Medulla oblongata (tissue), 1 donor: ENCODE data around the gene EPB41L5.
A peak's percentile ranks its signal among the peaks of the same experiment; 100 is the strongest.
"Not testable (repeated sequence)": the region's sequence is repeated elsewhere in the genome, so short reads cannot be mapped to it uniquely, and the experiment has no call there.

Experiments used
- DNase-seq: peaks from one replicate; pipeline ENCODE4 v3.0.0-alpha.2; 2015; ENCODE audit errors: extremely low spot score

Gene EPB41L5

DNA sequence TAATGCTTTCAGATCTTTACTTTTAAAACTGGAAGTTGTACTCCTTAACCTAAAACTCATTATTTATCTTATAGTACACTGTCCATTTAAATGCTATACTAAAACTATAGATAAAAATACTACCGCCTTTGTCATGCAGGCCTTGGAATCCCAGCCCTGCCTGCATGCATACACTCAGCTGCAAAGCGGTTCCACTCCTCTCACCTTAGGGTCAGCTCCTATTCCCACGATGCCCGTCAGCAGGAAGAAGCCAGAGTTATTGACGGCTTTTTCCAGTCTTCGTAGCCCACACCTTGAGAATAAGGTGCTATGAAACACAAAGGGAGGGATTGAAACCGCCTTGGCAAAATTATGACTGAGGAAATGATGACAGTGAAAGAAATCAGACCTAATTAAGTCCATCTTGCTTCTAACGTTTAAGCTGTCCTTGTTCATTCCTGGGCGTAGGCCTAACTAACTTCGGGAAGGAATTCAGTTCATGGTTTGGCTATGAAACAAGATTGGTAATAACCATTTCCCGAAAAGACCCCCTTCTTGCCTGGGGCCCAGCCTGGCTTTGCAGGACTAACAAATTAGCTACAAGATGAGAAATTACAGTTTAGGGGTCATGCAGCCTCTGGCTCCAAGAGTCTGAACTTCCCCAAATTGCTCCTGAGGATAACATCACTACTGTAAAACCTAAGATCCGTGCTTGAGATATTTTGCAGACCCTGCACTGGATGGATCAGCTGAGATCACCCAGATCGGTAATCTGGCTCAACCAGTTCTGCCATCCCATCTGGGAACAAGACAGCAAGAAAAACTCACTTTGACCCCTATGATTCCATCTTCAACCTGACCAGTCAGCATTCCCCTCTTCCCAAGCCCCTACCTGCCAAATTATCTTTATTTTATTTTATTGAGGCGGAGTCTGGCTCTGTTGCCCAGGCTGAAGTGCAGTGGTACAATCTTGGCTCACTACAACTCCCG, 17.1 kb downstream of the EPB41L5 start:
- DNase-seq, result no peak

GRCh38 chr2:120032297-120032696, 19.4 kb downstream of the EPB41L5 start:
- DNase-seq, result no peak

GRCh38 chr2:120034027-120034426, 21.1 kb downstream of the EPB41L5 start:
- no peak for DNase-seq

DNA sequence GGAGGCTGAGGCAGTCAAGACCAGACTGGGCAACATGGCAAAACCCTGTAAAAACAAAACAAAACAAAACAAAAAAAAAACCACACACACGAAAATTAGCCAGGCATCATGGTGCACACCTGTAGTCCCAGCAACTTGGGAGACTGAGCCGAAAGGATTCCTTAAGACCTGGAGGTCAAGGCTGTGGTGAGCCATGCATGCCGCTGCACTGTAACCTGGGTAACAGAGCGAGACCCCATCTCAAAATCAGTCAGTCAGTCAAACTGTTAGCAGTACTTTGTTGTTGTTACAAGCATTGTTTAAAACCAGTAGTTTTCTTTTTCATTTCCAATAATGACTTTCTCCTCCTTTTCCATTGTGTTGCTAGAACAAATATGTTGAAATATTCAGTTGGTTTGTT, 21.7 kb downstream of the EPB41L5 start:
- DNase-seq, result no peak

DNA sequence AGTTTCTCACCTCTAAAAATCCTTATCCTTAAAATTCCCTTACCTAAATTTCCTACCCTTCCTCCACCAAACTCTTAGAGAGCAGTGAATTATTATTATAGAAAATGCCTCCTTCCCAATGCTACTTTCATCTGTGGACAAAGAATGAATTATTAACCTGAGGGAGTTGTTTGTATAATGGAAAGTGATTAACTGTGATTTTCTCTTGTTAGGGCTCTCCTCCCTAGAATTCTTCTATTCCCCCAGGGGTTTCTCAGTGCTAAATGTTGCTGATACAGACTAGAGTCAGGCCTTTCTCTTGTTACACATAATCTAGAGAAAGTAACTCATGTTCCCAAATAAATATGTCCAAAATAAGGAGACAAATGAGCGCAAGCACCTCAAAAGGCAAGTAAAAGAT, 23.3 kb downstream of the EPB41L5 start:
- DNase-seq, result no peak

- DNase-seq, result no peak
Observed at GRCh38 chr2:120037995-120038541, 25.2 kb downstream of the EPB41L5 start.

DNA sequence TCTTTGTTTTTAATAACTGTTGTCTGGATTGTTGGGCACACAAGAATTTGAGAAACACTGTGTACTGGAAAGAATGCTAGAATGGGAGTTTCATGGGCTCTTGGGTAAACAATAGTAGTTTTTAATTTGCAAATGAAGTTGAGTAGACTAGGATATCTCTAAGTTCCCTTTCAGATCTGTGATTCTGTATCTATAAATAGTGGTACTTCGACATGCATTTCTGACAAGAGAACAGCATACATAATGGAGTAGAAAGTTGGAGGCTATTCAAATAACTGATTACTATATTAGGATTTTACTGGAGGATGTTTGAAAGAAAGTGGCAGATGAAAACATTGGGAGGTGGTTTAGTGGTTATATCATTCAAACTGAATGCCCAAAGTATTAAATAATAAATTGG, 29.5 kb downstream of the EPB41L5 start:
- DNase-seq, result no peak

GRCh38 chr2:120044336-120044735, 31.5 kb downstream of the EPB41L5 start:
- DNase-seq, result no peak

DNA sequence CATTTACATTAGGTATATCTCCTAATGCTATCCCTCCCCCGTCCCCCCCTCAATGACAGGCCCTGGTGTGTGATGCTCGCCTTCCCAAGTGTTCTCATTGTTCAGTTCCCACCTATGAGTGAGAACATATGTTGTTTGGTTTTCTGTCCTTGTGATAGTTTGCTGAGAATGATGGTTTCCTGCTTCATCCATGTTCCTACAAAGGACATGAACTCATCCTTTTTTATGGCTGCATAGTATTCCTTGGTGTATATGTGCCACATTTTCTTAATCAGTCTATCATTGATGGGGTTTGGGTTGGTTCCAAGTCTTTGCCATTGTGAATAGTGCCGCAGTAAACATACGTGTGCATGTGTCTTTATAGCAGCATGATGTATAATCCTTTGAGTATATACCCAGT, 32.9 kb downstream of the EPB41L5 start:
- not testable (repeated sequence) for DNase-seq

GRCh38 chr2:120046252-120046651, 33.4 kb downstream of the EPB41L5 start:
- DNase-seq, result not testable (repeated sequence)

DNA sequence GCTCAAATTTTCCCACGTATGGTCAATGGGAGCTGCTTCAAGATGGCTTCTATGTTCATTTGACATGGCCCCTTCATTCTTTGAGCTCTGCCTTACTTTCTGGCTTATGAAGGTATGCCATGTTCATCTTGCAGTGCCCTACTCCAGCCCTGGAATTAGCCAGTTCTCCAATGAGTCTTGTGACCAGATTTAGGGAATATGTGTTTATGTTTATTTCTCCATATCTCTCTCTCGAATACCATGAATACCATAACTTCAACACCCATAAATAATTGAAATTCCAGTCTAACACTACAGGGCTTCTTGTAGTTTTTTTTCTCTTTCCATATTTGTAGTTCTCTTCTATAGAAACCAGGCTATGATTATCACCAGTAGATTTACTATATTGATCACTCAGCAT, 39.7 kb downstream of the EPB41L5 start:
- no peak for DNase-seq

DNA sequence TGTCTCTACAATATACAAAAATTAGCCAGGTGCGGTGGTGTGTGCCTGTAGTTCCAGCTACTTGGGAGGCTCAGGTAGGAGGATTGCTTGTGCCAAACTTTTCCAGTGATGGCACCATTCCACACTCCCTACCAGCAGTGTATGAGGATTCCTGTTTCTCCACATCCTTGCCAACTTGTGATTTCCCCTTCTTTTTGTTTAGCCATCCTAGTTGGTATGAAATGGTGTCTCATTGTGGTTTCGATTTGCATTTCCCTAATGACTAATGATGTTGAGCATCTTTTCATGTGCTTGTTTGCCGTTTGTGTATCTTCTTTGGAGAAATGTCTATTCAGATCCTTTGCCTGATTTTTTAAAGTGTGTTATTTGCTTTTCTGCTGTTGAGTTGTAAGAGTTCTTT, 41.0 kb downstream of the EPB41L5 start:
- no peak for DNase-seq

- DNase-seq, result no peak
Observed at GRCh38 chr2:120059483-120059882, 46.6 kb downstream of the EPB41L5 start.

DNA sequence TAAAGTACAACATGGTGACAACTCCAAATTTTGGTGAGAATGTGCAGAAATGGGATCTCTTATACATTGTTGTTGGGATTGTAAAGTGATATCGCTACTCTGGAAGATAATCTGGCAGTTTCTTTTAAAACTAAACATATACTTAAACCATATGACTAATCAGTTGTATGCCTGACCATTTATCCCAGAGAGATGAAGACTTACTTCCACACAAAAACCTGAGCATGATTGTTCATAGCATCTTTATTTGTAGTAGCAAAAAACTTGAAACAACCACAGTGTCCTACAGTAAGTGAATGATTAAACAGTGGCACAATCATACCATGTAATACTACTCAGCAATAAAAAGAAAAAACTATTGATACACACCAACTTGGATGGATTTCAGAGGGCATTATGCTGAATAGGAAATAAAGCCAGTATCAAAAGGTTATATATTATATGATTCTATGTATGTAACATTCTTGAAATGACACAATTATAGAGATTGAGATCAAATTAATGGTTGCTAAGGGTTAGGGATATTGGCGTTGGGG, 47.3 kb downstream of the EPB41L5 start:
- DNase-seq, result no peak

- no peak for DNase-seq
Observed at GRCh38 chr2:120064664-120065063, 51.8 kb downstream of the EPB41L5 start.

- DNase-seq, result peak; percentile 12
Observed at GRCh38 chr2:120066800-120067547, 54.1 kb downstream of the EPB41L5 start.

- not testable (repeated sequence) for DNase-seq
Observed at GRCh38 chr2:120068040-120068658, 55.3 kb downstream of the EPB41L5 start.

DNA sequence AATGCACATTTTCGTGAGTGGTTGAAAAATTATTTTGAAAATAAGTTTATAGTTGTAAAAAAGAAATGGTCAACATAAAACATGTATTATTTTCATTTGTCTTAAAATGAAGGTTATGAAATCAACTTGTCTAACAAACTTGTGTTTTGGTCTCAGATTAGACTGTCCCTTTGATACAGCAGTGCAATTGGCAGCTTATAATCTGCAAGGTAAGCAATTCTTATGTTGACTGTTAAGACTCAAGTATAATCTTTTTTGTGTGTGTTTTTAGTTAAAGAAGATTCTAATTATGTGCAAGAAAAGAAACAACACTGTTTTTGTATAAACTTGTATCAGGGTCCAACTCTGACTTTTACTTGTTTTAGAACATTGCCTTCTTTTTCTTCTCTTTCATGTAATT, 62.7 kb downstream of the EPB41L5 start:
- no peak for DNase-seq

DNA sequence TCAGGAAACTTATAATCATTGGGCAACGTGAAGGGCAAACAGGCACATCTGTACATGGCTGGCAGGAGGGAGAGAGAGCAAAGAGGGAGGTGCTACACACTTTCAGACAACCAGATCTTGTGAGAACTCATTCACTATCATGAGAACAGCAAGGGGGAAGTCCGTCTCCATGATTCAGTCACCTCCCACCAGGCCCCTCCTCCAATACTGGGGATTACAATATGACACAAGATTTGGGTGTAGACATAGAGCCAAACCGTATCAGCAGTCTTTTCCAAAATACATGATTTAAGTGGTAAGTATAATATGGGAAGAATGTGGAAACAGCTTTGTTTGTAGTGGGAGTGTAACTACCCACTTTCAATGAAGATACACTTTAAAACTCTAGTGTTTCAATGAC, 65.0 kb downstream of the EPB41L5 start:
- DNase-seq, result no peak

- no peak for DNase-seq
Observed at GRCh38 chr2:120079647-120080046, 66.8 kb downstream of the EPB41L5 start.

DNA sequence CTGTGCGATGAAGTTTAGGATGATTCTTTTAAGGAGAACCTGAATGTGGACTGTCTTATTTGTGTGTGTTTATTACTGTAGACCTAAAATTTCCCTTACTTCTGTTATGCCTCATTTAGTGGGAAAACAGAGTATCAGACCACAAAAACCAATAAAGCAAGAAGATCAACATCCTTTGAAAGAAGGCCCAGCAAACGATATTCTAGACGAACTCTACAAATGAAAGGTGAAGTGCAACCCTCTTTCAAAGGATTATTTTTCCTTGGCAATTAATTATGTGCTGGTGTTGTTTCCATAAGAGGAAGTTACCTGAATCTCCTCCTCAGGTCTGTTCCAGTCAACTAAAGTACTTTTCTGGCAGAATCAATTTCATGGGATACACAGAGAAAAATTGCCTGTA, 78.6 kb downstream of the EPB41L5 start:
- DNase-seq, result no peak

DNA sequence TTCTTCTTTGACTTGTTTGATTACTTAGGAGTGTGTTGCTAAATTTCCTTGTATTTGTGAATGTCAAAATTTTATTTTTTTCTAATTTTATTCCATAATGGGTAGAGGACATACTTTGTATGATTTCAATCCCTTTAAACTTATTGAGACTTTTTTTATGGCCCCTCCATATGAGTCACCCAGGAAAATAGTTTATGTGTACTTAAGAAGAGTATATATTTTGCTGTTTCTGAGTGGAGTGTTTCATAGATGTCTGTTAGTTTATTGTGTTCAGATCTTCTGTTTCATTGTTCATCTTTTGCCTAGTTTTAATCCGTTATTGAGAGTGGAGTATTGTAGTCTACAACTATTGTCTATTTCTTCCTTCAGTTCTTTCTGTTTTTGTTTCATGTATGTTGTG, 81.9 kb downstream of the EPB41L5 start:
- no peak for DNase-seq
